Ishikawa (cell line): Measurements from ENCODE around the gene ATP8A2.

Experiments
- CEBPB ChIP-seq: IDR thresholded peaks from 2 replicates; pipeline ENCODE4 v1.6.1; 2012
- CREB1 ChIP-seq: IDR thresholded peaks from 2 replicates; pipeline ENCODE4 v1.6.1; 2012; ENCODE audit warnings: low read depth
- EGR1 ChIP-seq: IDR thresholded peaks from 2 replicates; pipeline ENCODE4 v1.6.1; 2012
- EP300 ChIP-seq: IDR thresholded peaks from 2 replicates; pipeline ENCODE4 v1.6.1; 2012; ENCODE audit warnings: borderline replicate concordance
- FOXM1 ChIP-seq: IDR thresholded peaks from 2 replicates; pipeline ENCODE4 v1.6.1; 2012; ENCODE audit warnings: low read depth, borderline replicate concordance
- NFIC ChIP-seq: IDR thresholded peaks from 2 replicates; pipeline ENCODE4 v1.6.1; 2012
- RAD21 ChIP-seq: IDR thresholded peaks from 2 replicates; pipeline ENCODE4 v1.6.1; 2012; ENCODE audit warnings: low read depth
- TAF1 ChIP-seq: IDR thresholded peaks from 2 replicates; pipeline ENCODE4 v1.6.1; 2012; ENCODE audit warnings: low read depth, mild to moderate bottlenecking
- TCF12 ChIP-seq: IDR thresholded peaks from 2 replicates; pipeline ENCODE4 v1.6.1; 2012; ENCODE audit warnings: low read depth
- TEAD4 ChIP-seq: IDR thresholded peaks from 2 replicates; pipeline ENCODE4 v1.6.1; 2012
- YY1 ChIP-seq: IDR thresholded peaks from 2 replicates; pipeline ENCODE4 v1.6.1; 2012; ENCODE audit warnings: low read depth
- ZBTB7A ChIP-seq: IDR thresholded peaks from 2 replicates; pipeline ENCODE4 v1.6.1; 2012; ENCODE audit warnings: low read depth
- TF ChIP-seq, protein P1 (sequence below): IDR thresholded peaks from 2 replicates; pipeline ENCODE4 v1.6.1; 2012; ENCODE audit warnings: low read depth, mild to moderate bottlenecking
- TF ChIP-seq, protein P2 (sequence below): IDR thresholded peaks from 2 replicates; pipeline ENCODE4 v1.6.1; 2012
- TF ChIP-seq, protein P3 (sequence below): IDR thresholded peaks from 2 replicates; pipeline ENCODE4 v1.6.1; 2012

Gene ATP8A2

DNA sequence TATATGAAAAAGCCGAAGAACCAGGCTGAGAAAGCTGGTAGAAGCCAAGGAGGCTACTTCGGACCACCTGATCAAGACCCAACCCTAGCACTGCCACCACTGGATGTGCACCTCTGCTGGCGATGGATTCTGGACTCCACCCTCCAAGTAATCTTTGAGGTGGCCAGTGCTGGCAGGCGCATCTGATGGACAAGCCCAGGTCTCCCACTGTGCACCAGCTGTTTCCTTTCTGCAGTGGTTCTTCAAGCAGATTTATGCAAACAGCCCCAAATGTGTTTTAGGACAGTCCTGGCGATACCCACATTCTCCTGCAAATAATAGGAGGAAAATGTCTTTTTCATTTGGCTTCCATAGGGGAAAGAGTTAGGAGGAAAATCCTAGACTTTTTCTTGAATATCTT lies 507.7 kb downstream of the ATP8A2 start:
- no peak for TF ChIP-seq EGR1
- TF ChIP-seq, protein P1, sequence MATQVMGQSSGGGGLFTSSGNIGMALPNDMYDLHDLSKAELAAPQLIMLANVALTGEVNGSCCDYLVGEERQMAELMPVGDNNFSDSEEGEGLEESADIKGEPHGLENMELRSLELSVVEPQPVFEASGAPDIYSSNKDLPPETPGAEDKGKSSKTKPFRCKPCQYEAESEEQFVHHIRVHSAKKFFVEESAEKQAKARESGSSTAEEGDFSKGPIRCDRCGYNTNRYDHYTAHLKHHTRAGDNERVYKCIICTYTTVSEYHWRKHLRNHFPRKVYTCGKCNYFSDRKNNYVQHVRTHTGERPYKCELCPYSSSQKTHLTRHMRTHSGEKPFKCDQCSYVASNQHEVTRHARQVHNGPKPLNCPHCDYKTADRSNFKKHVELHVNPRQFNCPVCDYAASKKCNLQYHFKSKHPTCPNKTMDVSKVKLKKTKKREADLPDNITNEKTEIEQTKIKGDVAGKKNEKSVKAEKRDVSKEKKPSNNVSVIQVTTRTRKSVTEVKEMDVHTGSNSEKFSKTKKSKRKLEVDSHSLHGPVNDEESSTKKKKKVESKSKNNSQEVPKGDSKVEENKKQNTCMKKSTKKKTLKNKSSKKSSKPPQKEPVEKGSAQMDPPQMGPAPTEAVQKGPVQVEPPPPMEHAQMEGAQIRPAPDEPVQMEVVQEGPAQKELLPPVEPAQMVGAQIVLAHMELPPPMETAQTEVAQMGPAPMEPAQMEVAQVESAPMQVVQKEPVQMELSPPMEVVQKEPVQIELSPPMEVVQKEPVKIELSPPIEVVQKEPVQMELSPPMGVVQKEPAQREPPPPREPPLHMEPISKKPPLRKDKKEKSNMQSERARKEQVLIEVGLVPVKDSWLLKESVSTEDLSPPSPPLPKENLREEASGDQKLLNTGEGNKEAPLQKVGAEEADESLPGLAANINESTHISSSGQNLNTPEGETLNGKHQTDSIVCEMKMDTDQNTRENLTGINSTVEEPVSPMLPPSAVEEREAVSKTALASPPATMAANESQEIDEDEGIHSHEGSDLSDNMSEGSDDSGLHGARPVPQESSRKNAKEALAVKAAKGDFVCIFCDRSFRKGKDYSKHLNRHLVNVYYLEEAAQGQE = no peak
- no peak for TF ChIP-seq RAD21
- TF ChIP-seq NFIC = no peak
- TF ChIP-seq ZBTB7A = no peak
- TF ChIP-seq EP300 = no peak
- no peak for TF ChIP-seq FOXM1

DNA sequence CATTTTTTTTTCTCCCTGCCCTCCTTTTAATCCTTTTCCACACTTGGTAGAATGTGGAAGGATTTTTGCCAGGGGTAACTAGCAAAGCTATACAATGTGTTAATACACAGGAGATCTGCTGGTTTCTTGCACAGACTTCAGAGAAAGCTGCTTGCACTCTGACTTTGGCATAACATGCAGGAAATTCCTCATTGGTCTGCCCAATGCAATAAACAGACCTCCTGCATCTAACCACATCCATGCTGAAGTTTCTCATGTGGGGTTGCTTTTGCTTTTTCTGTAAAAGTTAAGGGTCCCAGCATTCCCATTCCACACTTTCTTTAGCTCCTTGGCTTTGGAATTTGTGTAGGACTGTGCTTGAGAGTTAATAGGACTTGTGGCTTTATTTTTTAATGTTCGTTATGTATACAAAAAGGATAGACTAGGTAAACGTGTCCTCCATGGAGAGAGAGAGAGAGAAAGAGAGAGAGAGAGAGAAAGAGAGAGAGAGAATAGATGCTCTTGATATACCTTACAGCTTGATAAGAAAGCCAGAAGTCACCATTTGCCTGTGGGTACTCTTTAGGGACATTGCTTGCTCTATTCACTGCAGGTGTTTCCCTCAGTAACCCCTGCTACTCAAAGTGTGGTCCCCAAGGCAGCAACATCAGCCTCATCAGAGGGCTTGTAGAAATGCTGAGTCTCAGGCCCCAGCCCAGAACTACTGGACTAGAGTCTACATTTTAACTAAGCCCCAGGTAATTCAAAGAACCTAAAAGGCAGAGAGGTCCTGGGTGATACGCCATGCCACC lies 509.6 kb downstream of the ATP8A2 start:
- TF ChIP-seq NFIC = no peak
- TF ChIP-seq, protein P1 = no peak
- TF ChIP-seq, protein P2, sequence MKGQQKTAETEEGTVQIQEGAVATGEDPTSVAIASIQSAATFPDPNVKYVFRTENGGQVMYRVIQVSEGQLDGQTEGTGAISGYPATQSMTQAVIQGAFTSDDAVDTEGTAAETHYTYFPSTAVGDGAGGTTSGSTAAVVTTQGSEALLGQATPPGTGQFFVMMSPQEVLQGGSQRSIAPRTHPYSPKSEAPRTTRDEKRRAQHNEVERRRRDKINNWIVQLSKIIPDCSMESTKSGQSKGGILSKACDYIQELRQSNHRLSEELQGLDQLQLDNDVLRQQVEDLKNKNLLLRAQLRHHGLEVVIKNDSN = no peak
- no peak for TF ChIP-seq YY1
- TF ChIP-seq ZBTB7A = no peak
- no peak for TF ChIP-seq TCF12
- TF ChIP-seq CREB1 = no peak
- TF ChIP-seq, protein P3, sequence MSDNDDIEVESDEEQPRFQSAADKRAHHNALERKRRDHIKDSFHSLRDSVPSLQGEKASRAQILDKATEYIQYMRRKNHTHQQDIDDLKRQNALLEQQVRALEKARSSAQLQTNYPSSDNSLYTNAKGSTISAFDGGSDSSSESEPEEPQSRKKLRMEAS = no peak
- TF ChIP-seq RAD21 = no peak
- no peak for TF ChIP-seq EP300
- TF ChIP-seq FOXM1 = no peak
- no peak for TF ChIP-seq CEBPB
- no peak for TF ChIP-seq TAF1
- no peak for TF ChIP-seq EGR1
- no peak for TF ChIP-seq TEAD4

DNA sequence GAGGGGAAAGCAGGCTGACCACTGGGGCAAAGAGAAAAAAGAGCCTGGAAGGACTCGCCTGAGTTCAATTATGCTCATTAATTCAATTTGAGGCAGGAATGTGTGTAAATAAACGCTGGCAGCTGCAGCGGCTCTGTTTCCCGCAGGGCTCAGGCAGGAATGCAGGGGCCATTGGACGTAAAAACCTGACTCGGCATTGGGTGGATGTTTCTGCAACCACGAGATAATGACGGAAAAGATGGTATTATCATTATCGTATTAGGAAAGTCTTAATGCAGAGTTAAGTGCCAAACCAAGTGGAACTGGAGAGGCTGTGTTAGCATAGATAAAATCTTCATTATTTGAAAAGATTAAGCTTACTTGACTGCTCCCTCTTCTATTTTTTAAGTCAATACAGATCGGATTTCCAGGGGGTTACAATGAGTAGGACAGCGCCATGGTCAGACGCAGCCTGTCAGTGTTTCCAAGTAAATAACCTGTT lies 510.2 kb downstream of the ATP8A2 start:
- TF ChIP-seq CREB1 (no peak), EGR1 (no peak), NFIC (no peak), TCF12 (no peak), TAF1 (no peak), ZBTB7A (no peak)
- TF ChIP-seq, protein P2 = no peak
- TF ChIP-seq, protein P3 = no peak
- TF ChIP-seq, protein P1 = no peak

DNA sequence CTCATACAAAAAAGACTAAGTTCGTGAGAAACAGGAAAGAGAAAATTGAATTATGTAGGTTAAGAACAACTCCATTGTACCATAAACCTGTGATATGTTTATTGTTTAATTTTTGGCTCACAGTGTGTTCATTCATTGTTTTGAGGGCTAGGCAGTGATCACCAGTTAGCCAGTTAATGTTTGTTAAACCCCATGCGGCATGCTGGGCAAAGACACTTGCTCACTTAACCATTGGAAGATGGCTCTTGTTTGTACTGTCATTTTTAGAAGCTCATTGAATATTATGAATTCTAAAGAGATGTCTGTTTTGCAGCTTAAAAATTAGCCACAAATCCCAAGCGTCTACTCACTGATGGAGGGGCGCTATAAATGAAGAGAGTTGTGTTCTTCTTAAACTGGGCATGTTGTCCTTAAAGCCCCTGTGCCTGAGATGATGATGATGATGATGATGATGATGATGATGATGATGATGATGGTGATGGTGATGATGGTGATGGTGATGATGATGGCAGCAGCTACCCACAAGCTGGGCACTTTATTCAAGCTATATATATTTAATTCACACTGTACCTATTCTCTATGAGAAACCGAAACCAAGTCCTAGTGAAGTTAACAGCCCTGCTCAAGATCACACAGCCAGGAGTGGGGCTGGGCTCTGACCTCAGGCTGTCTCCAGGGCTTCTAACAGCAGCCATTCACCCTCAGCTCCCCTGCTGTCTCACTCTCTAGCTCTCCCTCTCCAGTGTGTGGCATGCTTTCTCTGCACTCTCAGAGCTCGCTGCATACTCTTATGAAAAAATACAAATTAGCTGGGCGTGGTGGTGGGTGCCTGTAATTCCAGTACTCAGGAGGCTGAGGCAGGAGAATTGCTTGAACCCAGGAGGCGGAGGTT lies 510.9 kb downstream of the ATP8A2 start:
- TF ChIP-seq, protein P1 = no peak
- TF ChIP-seq CEBPB (no peak), RAD21 (no peak), EP300 (no peak), FOXM1 (no peak), YY1 (no peak), ZBTB7A (no peak), TEAD4 (no peak)
